GM12891 (cell line): ENCODE data around the gene SLC26A1.

ENCODE experiments used
- PAX5 ChIP-seq: IDR thresholded peaks from 2 replicates; pipeline ENCODE4 v1.6.1; 2011; ENCODE audit warnings: low read length, moderate library complexity, mild to moderate bottlenecking; ENCODE audit not compliant: insufficient read depth, severe bottlenecking
- POLR2A ChIP-seq: IDR thresholded peaks from 2 replicates; pipeline ENCODE4 v1.6.1; 2011; ENCODE audit warnings: low read depth, low read length, control low read depth
- POLR2AphosphoS5 ChIP-seq: IDR thresholded peaks from 2 replicates; pipeline ENCODE4 v1.6.1; 2011; ENCODE audit warnings: low read depth, low read length, control low read depth
- TAF1 ChIP-seq: IDR thresholded peaks from 2 replicates; pipeline ENCODE4 v1.6.1; 2011; ENCODE audit warnings: low read depth, low read length, control low read depth

DNA sequence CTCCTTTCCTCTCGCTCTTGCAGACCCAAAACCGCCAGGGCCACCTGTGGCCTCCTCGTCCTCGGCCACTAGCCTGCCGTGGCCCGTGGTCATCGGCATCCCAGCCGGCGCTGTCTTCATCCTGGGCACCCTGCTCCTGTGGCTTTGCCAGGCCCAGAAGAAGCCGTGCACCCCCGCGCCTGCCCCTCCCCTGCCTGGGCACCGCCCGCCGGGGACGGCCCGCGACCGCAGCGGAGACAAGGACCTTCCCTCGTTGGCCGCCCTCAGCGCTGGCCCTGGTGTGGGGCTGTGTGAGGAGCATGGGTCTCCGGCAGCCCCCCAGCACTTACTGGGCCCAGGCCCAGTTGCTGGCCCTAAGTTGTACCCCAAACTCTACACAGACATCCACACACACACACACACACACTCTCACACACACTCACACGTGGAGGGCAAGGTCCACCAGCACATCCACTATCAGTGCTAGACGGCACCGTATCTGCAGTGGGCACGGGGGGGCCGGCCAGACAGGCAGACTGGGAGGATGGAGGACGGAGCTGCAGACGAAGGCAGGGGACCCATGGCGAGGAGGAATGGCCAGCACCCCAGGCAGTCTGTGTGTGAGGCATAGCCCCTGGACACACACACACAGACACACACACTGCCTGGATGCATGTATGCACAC is 31.8 kb upstream of the SLC26A1 start:
- TF ChIP-seq PAX5: no peak
- no peak for TF ChIP-seq POLR2A
- no peak for TF ChIP-seq POLR2AphosphoS5
- no peak for TF ChIP-seq TAF1
